Activated CD4-positive, alpha-beta T cell treated with anti-CD3 and anti-CD28 coated beads, Interleukin-2, amount 10 ng/mL, durations not matched to agents 24 days and 14 days (primary cell): Measurements from ENCODE around the gene CCDC57. TPM values are rescaled to one million over a fixed set of nuclear protein-coding genes. Genes with fewer than 3 reads are reported as not detected.

Experiments used
- DNase-seq: peaks from one replicate; pipeline ENCODE4 v3.0.0; 2022
- H3K27ac Mint-ChIP-seq: one replicate; pipeline ENCODE4 v1.8.0; 2022; ENCODE audit warnings: mild to moderate bottlenecking, mixed read lengths
- H3K27me3 Mint-ChIP-seq: one replicate; pipeline ENCODE4 v1.8.0; 2022; ENCODE audit warnings: mixed read lengths
- H3K36me3 Mint-ChIP-seq: one replicate; pipeline ENCODE4 v1.8.0; 2022; ENCODE audit warnings: low read depth, mild to moderate bottlenecking, mixed read lengths
- H3K4me1 Mint-ChIP-seq: one replicate; pipeline ENCODE4 v1.8.0; 2021; ENCODE audit warnings: mixed read lengths
- H3K4me3 Mint-ChIP-seq: one replicate; pipeline ENCODE4 v1.8.0; 2022; ENCODE audit warnings: mild to moderate bottlenecking, moderate library complexity, mixed read lengths
- H3K9me3 Mint-ChIP-seq: one replicate; pipeline ENCODE4 v1.8.0; 2021; ENCODE audit warnings: mixed read lengths
- intact Hi-C: fragments of 100-400 bp; cut with micrococcal nuclease; formaldehyde crosslinking; loops from one replicate; pipeline ENCODE4 v1.15.1; 2023
- total RNA-seq: library from RNA; stranded (reverse); gene quantifications from 2 replicates; pipeline ENCODE4 v1.2.3, GENCODE V29; 2022

Gene CCDC57
- total RNA-seq, 1 donor from 2014 or later, result 58.4 TPM

GRCh38 chr17:82172486-82173160, 40.0 kb downstream of the CCDC57 start:
- Mint-ChIP-seq H3K9me3 (no peaks in the 10 kb centered on the region), H3K4me3 (no peak overlapping the region), H3K36me3 (peaks cover 24% of the 10 kb centered on the region), H3K27me3 (no peaks in the 10 kb centered on the region), H3K4me1 (peaks cover 7% of the 10 kb centered on the region), H3K27ac (no peak overlapping the region)
- DNase-seq, result no peak
- intact Hi-C loops, result no loop called here

- H3K27ac Mint-ChIP-seq, result no peak overlapping the region
- intact Hi-C loops, result no loop called here
Observed at GRCh38 chr17:82171750-82172375, 40.8 kb downstream of the CCDC57 start.

GRCh38 chr17:82170412-82170961, 42.2 kb downstream of the CCDC57 start:
- Mint-ChIP-seq H3K36me3 (peaks cover 31% of the 10 kb centered on the region), H3K4me1 (peaks cover 12% of the 10 kb centered on the region), H3K9me3 (no peaks in the 10 kb centered on the region), H3K4me3 (no peak overlapping the region), H3K27me3 (no peaks in the 10 kb centered on the region), H3K27ac (no peak overlapping the region)
- DNase-seq, result no peak
- intact Hi-C loops, result no loop called here

More at GRCh38 chr17:82171750-82172375, 40.8 kb downstream of the CCDC57 start:
- Mint-ChIP-seq H3K36me3 (peaks cover 26% of the 10 kb centered on the region), H3K4me1 (peaks cover 8% of the 10 kb centered on the region), H3K27me3 (no peaks in the 10 kb centered on the region), H3K9me3 (no peaks in the 10 kb centered on the region), H3K4me3 (no peak overlapping the region)
- DNase-seq, result no peak

GRCh38 chr17:82168568-82168967, 44.1 kb downstream of the CCDC57 start:
- H3K9me3 Mint-ChIP-seq, result no peaks in the 10 kb centered on the region
- H3K27me3 Mint-ChIP-seq, result no peaks in the 10 kb centered on the region
- DNase-seq, result no peak
- H3K27ac Mint-ChIP-seq, result no peak overlapping the region
- H3K36me3 Mint-ChIP-seq, result peaks cover 36% of the 10 kb centered on the region
- no peak overlapping the region for H3K4me3 Mint-ChIP-seq
- H3K4me1 Mint-ChIP-seq, result peaks cover 12% of the 10 kb centered on the region
- intact Hi-C loops, result no loop called here

GRCh38 chr17:82167028-82167427, 45.6 kb downstream of the CCDC57 start:
- H3K27ac Mint-ChIP-seq, result no peak overlapping the region
- no peaks in the 10 kb centered on the region for H3K27me3 Mint-ChIP-seq
- intact Hi-C loops, result no loop called here
- no peak for DNase-seq
- H3K4me3 Mint-ChIP-seq, result no peak overlapping the region
- peaks cover 12% of the 10 kb centered on the region for H3K4me1 Mint-ChIP-seq
- H3K36me3 Mint-ChIP-seq, result peaks cover 32% of the 10 kb centered on the region
- H3K9me3 Mint-ChIP-seq, result no peaks in the 10 kb centered on the region

GRCh38 chr17:82164853-82165252, 47.8 kb downstream of the CCDC57 start:
- H3K4me1 Mint-ChIP-seq, result peaks cover 13% of the 10 kb centered on the region
- no peak overlapping the region for H3K4me3 Mint-ChIP-seq
- H3K9me3 Mint-ChIP-seq, result no peaks in the 10 kb centered on the region
- H3K27me3 Mint-ChIP-seq, result no peaks in the 10 kb centered on the region
- H3K27ac Mint-ChIP-seq, result no peak overlapping the region
- DNase-seq, result no peak
- H3K36me3 Mint-ChIP-seq, result peaks cover 28% of the 10 kb centered on the region
- intact Hi-C loops, result no loop called here

- no peak overlapping the region for H3K4me3 Mint-ChIP-seq
- H3K27ac Mint-ChIP-seq, result no peak overlapping the region
- peaks cover 3% of the 10 kb centered on the region for H3K4me1 Mint-ChIP-seq
- no peaks in the 10 kb centered on the region for H3K27me3 Mint-ChIP-seq
- no peaks in the 10 kb centered on the region for H3K9me3 Mint-ChIP-seq
- DNase-seq, result no peak
- peaks cover 17% of the 10 kb centered on the region for H3K36me3 Mint-ChIP-seq
- intact Hi-C loops, result no loop called here
Observed at GRCh38 chr17:82161216-82161615, 51.4 kb downstream of the CCDC57 start.

- DNase-seq, result no peak
- Mint-ChIP-seq H3K4me3 (no peak overlapping the region), H3K36me3 (peaks cover 15% of the 10 kb centered on the region), H3K4me1 (peaks cover 3% of the 10 kb centered on the region), H3K27me3 (no peaks in the 10 kb centered on the region), H3K9me3 (no peaks in the 10 kb centered on the region), H3K27ac (no peak overlapping the region)
- intact Hi-C loops, result no loop called here
Observed at GRCh38 chr17:82160075-82160474, 52.6 kb downstream of the CCDC57 start.

- H3K9me3 Mint-ChIP-seq, result no peaks in the 10 kb centered on the region
- no peak overlapping the region for H3K4me3 Mint-ChIP-seq
- H3K36me3 Mint-ChIP-seq, result peaks cover 9% of the 10 kb centered on the region
- DNase-seq, result no peak
- no peak overlapping the region for H3K27ac Mint-ChIP-seq
- H3K4me1 Mint-ChIP-seq, result peaks cover 4% of the 10 kb centered on the region
- no peaks in the 10 kb centered on the region for H3K27me3 Mint-ChIP-seq
- intact Hi-C loops, result loop anchor here (10.0 kb wide), 1 partner anchor 204 kb away; no protein-coding TSS in a partner anchor
Observed at GRCh38 chr17:82158825-82159224, 53.8 kb downstream of the CCDC57 start.

- Mint-ChIP-seq H3K27ac (no peak overlapping the region), H3K36me3 (peaks cover 9% of the 10 kb centered on the region), H3K4me1 (peaks cover 7% of the 10 kb centered on the region), H3K9me3 (no peaks in the 10 kb centered on the region), H3K27me3 (no peaks in the 10 kb centered on the region), H3K4me3 (no peak overlapping the region)
- intact Hi-C loops, result loop anchor here (10.0 kb wide), 1 partner anchor 203 kb away; no protein-coding TSS in a partner anchor
- DNase-seq, result no peak
Observed at GRCh38 chr17:82157046-82158035, 55.3 kb downstream of the CCDC57 start.

GRCh38 chr17:82156284-82156925, 56.2 kb downstream of the CCDC57 start:
- intact Hi-C loops, result loop anchor here (10.0 kb wide), 1 partner anchor 202 kb away; no protein-coding TSS in a partner anchor
- Mint-ChIP-seq H3K4me3 (no peak overlapping the region), H3K9me3 (no peaks in the 10 kb centered on the region), H3K36me3 (peaks cover 7% of the 10 kb centered on the region), H3K4me1 (peaks cover 7% of the 10 kb centered on the region), H3K27ac (no peak overlapping the region), H3K27me3 (no peaks in the 10 kb centered on the region)
- DNase-seq, result no peak

- intact Hi-C loops, result loop anchor here (10.0 kb wide), 1 partner anchor 201 kb away; no protein-coding TSS in a partner anchor
- DNase-seq, result no peak
- H3K27ac Mint-ChIP-seq, result no peak overlapping the region
- H3K4me3 Mint-ChIP-seq, result no peak overlapping the region
- H3K9me3 Mint-ChIP-seq, result no peaks in the 10 kb centered on the region
- peaks cover 6% of the 10 kb centered on the region for H3K36me3 Mint-ChIP-seq
- no peaks in the 10 kb centered on the region for H3K27me3 Mint-ChIP-seq
- peaks cover 7% of the 10 kb centered on the region for H3K4me1 Mint-ChIP-seq
Observed at GRCh38 chr17:82155606-82156005, 57.0 kb downstream of the CCDC57 start.

- no peak overlapping the region for H3K4me3 Mint-ChIP-seq
- no peaks in the 10 kb centered on the region for H3K27me3 Mint-ChIP-seq
- no peaks in the 10 kb centered on the region for H3K9me3 Mint-ChIP-seq
- intact Hi-C loops, result loop anchor here (1.0 to 10.0 kb wide), 3 partner anchors 57 to 200 kb away; partner anchors contain the start of gene FASN
- H3K4me1 Mint-ChIP-seq, result peaks cover 6% of the 10 kb centered on the region
- H3K36me3 Mint-ChIP-seq, result peaks cover 4% of the 10 kb centered on the region
- no peak overlapping the region for H3K27ac Mint-ChIP-seq
- DNase-seq, result no peak
Observed at GRCh38 chr17:82154881-82155331, 57.7 kb downstream of the CCDC57 start.
